CD4-positive, alpha-beta T cell (primary cell): ENCODE data around the gene PLGRKT. TPM values are rescaled to one million over a fixed set of nuclear protein-coding genes. Genes with fewer than 3 reads are reported as not detected.

Source experiments
- ATAC-seq: fragments of 200-7000 bp; cut with Tn5 transposase; one replicate; pipeline ENCODE4 v1.10.0; 2022; ENCODE audit warnings: mild to moderate bottlenecking; ENCODE audit not compliant: poor library complexity
- CTCF ChIA-PET: fragments of 350-600 bp; sonication (Branson Sonifier 250); formaldehyde crosslinking; loops from one replicate; lab custom pipeline; 2021; ENCODE audit warnings: antibody characterized with exemption, inconsistent platforms; lab: Charles Lee
- POLR2A ChIA-PET: fragments of 350-600 bp; sonication (Branson Sonifier 250); formaldehyde crosslinking; loops from one replicate; lab custom pipeline; 2021; ENCODE audit warnings: antibody characterized with exemption, inconsistent platforms; lab: Charles Lee
- DNase-seq, 14 experiments: peaks; one replicate each; pipeline ENCODE4 v3.0.0-alpha.2; 2013 to 2020; ENCODE audit warnings: mixed read lengths in 2 of 14
- H3K27ac ChIP-seq, 2 donors: one replicate each; pipeline versions ENCODE4 v1.5.1 to v1.7.0; 2013; ENCODE audit warnings: low read length in 2 of 2, low read depth in 1 of 2, mild to moderate bottlenecking in 1 of 2
- H3K27me3 ChIP-seq, 2 experiments: 1 replicate in 1 of 2; 2 replicates in 1 of 2; pipeline versions ENCODE4 v1.6.1 to v1.7.0; 2013; ENCODE audit warnings: low read length in 2 of 2, control low read depth in 1 of 2, mild to moderate bottlenecking in 1 of 2, moderate library complexity in 1 of 2; ENCODE audit not compliant: insufficient read depth in 2 of 2, control insufficient read depth in 1 of 2
- H3K36me3 ChIP-seq: one replicate; pipeline ENCODE4 v1.6.1; 2013; ENCODE audit warnings: low read length, control low read depth; ENCODE audit not compliant: insufficient read depth
- H3K4me1 ChIP-seq: one replicate; pipeline ENCODE4 v1.6.1; 2013; ENCODE audit warnings: low read length, control low read depth; ENCODE audit not compliant: insufficient read depth
- H3K4me3 ChIP-seq: one replicate; pipeline ENCODE4 v1.5.1; 2013; ENCODE audit warnings: mild to moderate bottlenecking, low read length, moderate library complexity
- H3K9me3 ChIP-seq, 2 experiments: 1 replicate in 1 of 2; 2 replicates in 1 of 2; pipeline versions ENCODE4 v1.6.1 to v1.7.0; 2013; ENCODE audit warnings: low read length in 2 of 2, mild to moderate bottlenecking in 2 of 2, control low read depth in 1 of 2, moderate library complexity in 1 of 2; ENCODE audit not compliant: control insufficient read depth in 1 of 2, insufficient read depth in 1 of 2
- H3K27ac Mint-ChIP-seq: one replicate; pipeline ENCODE4 v1.8.0; 2020; ENCODE audit warnings: mixed read lengths
- H3K27me3 Mint-ChIP-seq: one replicate; pipeline ENCODE4 v1.8.0; 2021; ENCODE audit warnings: mixed read lengths
- H3K36me3 Mint-ChIP-seq: one replicate; pipeline ENCODE4 v1.8.0; 2021; ENCODE audit warnings: low read depth, mixed read lengths
- H3K4me1 Mint-ChIP-seq: one replicate; pipeline ENCODE4 v1.8.0; 2021; ENCODE audit warnings: low read depth, mixed read lengths
- H3K4me3 Mint-ChIP-seq: one replicate; pipeline ENCODE4 v1.8.0; 2020; ENCODE audit warnings: mild to moderate bottlenecking, mixed read lengths
- H3K9me3 Mint-ChIP-seq: one replicate; pipeline ENCODE4 v1.8.0; 2020; ENCODE audit warnings: mixed read lengths
- intact Hi-C, 2 experiments: fragments of 100-400 bp; cut with DNase I in 1 of 2; cut with micrococcal nuclease in 1 of 2; formaldehyde crosslinking; loops; one replicate each; pipeline versions ENCODE4 v1.15.1 to v1.9.0; 2023 to 2025; cut with DNase I, micrococcal nuclease
- total RNA-seq, 174 experiments: library from RNA in 2 of 174; stranded (reverse) in 2 of 174; gene quantifications; one replicate each; pipeline ENCODE4 v1.2.3 and lab custom pipeline; 2021 to 2026
- TF ChIP-seq, protein P1 (sequence below): fragments of 200-600 bp; IDR thresholded peaks from one replicate; pipeline ENCODE4 v1.8.0; 2022; ENCODE audit warnings: antibody characterized with exemption, mild to moderate bottlenecking

The PLGRKT gene
- total RNA-seq, 2 experiments from 2014 or later: 13.8 to 15.6 TPM

DNA sequence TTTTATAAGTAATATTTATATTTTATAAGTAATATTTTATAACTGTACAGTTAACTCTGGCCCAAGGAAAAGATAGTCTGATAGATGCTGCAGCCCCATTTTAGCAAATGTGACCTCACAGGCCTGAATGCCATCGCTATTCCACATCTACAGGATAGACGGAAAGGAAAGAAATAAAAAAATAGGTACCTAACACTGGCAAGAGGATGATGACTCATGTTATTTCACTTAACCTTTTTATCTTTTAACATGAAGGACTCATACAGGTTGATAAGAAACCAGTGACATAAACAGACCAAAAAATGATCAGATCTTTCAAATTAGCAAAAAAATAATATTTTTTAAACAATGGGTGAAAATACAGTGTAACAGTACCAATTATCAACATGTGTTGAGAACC is 15.3 kb upstream of the PLGRKT start:
- H3K4me1 Mint-ChIP-seq: peaks cover 62% of the 10 kb centered on the region
- ATAC-seq: no peak
- POLR2A ChIA-PET: no interaction called here

DNA sequence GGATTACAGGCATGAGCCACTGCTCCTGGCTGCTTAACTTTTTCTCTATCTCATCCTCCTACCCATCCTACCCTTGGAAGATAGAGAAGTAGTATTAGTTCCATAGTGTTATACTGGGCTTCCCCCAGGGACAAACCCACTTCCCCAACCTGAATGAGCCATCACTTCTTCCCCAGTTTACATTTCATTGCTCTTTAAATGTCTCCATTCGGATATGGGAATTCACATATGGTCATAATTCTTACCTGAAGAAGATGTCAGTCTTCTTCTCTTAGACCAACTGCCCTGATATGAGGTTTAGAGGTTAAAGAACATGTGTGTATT is 14.5 kb upstream of the PLGRKT start:
- H3K27me3 ChIP-seq: no peaks in the 10 kb centered on the region
- no peaks in the 10 kb centered on the region for H3K27me3 Mint-ChIP-seq
- no peaks in the 10 kb centered on the region for H3K9me3 ChIP-seq
- peak overlapping the region; percentile 95 for H3K27ac Mint-ChIP-seq
- H3K9me3 Mint-ChIP-seq: no peaks in the 10 kb centered on the region
- DNase-seq (peak in 1 of 14 experiments; percentile 36), ATAC-seq (no peak)
- H3K4me1 Mint-ChIP-seq: peaks cover 68% of the 10 kb centered on the region
- ChIA-PET CTCF (no interaction called here), POLR2A (no interaction called here)
- H3K36me3 ChIP-seq: peaks cover 4% of the 10 kb centered on the region
- peaks cover 19% of the 10 kb centered on the region for H3K36me3 Mint-ChIP-seq
- TF ChIP-seq, protein P1, sequence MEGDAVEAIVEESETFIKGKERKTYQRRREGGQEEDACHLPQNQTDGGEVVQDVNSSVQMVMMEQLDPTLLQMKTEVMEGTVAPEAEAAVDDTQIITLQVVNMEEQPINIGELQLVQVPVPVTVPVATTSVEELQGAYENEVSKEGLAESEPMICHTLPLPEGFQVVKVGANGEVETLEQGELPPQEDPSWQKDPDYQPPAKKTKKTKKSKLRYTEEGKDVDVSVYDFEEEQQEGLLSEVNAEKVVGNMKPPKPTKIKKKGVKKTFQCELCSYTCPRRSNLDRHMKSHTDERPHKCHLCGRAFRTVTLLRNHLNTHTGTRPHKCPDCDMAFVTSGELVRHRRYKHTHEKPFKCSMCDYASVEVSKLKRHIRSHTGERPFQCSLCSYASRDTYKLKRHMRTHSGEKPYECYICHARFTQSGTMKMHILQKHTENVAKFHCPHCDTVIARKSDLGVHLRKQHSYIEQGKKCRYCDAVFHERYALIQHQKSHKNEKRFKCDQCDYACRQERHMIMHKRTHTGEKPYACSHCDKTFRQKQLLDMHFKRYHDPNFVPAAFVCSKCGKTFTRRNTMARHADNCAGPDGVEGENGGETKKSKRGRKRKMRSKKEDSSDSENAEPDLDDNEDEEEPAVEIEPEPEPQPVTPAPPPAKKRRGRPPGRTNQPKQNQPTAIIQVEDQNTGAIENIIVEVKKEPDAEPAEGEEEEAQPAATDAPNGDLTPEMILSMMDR: no peak
- intact Hi-C loops: loop anchor here in 1 of 2 experiments (10.0 kb wide), 1 partner anchor 383 kb away; the partner anchor contains the start of gene ERMP1
- no peak overlapping the region for H3K4me3 ChIP-seq
- H3K4me3 Mint-ChIP-seq: peak overlapping the region; percentile 62
- H3K4me1 ChIP-seq: peaks cover 28% of the 10 kb centered on the region
- no peak overlapping the region for H3K27ac ChIP-seq

More for the DNA sequence above, 15.3 kb upstream of the PLGRKT start:
- Histone ChIP-seq H3K4me3 (no peak overlapping the region), H3K27ac (no peak overlapping the region), H3K27me3 (no peaks in the 10 kb centered on the region), H3K9me3 (no peaks in the 10 kb centered on the region), H3K4me1 (peaks cover 27% of the 10 kb centered on the region), H3K36me3 (peaks cover 5% of the 10 kb centered on the region)
- peak overlapping the region; percentile 79 for H3K4me3 Mint-ChIP-seq
- peaks cover 27% of the 10 kb centered on the region for H3K36me3 Mint-ChIP-seq
- peak in 1 of 14 experiments; percentile 28 for DNase-seq
- TF ChIP-seq, protein P1: no peak
- H3K27me3 Mint-ChIP-seq: no peaks in the 10 kb centered on the region
- H3K9me3 Mint-ChIP-seq: no peaks in the 10 kb centered on the region
- H3K27ac Mint-ChIP-seq: peak overlapping the region; percentile 22
- intact Hi-C loops: loop anchor here in 1 of 2 experiments (10.0 kb wide), 1 partner anchor 382 kb away; the partner anchor contains the start of gene ERMP1
- CTCF ChIA-PET: no interaction called here

DNA sequence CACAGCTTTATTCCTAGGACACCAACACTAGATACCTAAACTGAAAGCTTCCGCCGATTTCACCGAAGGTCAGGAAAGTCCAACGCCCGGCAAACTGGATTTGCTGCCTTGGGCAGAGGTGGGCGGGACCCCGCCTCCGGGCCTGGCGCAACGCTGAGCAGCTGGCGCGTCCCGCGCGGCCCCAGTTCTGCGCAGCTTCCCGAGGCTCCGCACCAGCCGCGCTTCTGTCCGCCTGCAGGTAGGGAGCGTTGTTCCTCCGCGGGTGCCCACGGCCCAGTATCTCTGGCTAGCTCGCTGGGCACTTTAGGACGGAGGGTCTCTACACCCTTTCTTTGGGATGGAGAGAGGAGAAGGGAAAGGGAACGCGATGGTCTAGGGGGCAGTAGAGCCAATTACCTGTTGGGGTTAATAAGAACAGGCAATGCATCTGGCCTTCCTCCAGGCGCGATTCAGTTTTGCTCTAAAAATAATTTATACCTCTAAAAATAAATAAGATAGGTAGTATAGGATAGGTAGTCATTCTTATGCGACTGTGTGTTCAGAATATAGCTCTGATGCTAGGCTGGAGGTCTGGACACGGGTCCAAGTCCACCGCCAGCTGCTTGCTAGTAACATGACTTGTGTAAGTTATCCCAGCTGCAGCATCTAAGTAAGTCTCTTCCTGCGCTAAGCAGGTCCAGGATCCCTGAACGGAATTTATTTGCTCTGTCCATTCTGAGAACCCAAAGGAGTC is 12.8 kb upstream of the PLGRKT start, which contains the start of gene CD274:
CD274 (plus strand) TSS at position 184 of the 733 bp plus-strand sequence. CDS start 5,572 bp downstream, outside the sequence.
- Histone ChIP-seq H3K9me3 (no peaks in the 10 kb centered on the region), H3K27me3 (no peaks in the 10 kb centered on the region), H3K27ac (peak within 1 kb of the TSS; percentile 77 to 87), H3K4me1 (peaks cover 34% of the 10 kb centered on the region), H3K4me3 (peak within 1 kb of the TSS; percentile 69), H3K36me3 (no peaks in the 10 kb centered on the region)
- Mint-ChIP-seq H3K4me3 (peak within 1 kb of the TSS; percentile 88), H3K4me1 (peaks cover 74% of the 10 kb centered on the region), H3K27me3 (no peaks in the 10 kb centered on the region), H3K36me3 (peaks cover 10% of the 10 kb centered on the region), H3K27ac (peak within 1 kb of the TSS; percentile 95), H3K9me3 (no peaks in the 10 kb centered on the region)
- ChIA-PET CTCF (interaction anchor here (0.6 to 2.2 kb wide), 17 partner anchors 8 to 601 kb away, joined by 3 to 16 read pairs (median 4); partner anchors contain the start of genes ERMP1, PLGRKT and RIC1), POLR2A (interaction anchor here (0.8 to 5.6 kb wide), 30 partner anchors 10 to 1924 kb away, joined by 3 to 114 read pairs (median 6); partner anchors contain the start of genes AK3, CDC37L1, JAK2 and PLGRKT)
- peak; percentile 94 for ATAC-seq
- intact Hi-C loops: loop anchor here (1.0 to 10.0 kb wide), 4 partner anchors 14 to 384 kb away; partner anchors contain the start of genes ERMP1 (in 1 of the 2) and PLGRKT (in 1 of the 2)
- DNase-seq: peak; percentile 57 to 92 (median 70)
- TF ChIP-seq, protein P1: peak; percentile 76
